ENCODE results near the gene HSD17B3.

HSD17B3 gene

DNA sequence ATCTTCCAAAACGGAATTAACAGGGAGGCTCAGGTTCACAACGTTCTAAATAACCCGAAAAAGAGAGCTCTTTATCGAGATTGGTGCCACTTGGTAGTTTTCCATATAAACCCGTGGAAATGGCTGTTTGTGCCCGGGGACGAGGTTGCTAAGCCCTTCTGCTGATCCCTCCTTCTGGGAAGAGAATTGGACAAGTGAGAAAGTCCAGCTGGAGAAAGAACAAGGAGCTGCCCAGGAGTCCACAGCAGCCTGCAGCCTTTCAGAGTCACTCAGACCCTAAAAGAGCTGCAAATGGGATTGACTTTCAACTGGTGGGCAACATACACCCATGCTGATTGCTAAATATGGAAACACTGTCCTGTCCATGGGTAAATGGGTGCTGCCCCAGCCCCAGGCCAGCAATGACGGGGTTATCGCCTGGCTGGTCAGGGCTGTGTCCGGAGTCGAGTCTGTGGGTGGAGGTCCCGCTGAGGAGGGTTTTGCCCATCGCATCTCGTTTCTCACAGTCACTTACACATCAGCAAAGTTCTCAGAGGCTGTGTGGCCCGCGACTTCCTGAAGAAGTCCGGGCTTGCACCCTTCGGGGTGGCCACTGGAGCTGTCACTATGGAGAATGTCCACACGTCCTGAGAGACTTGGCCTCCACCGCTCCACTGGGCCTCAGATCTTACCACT lies 40.7 kb upstream of the HSD17B3 start:
- TF ChIP-seq CTCF (IDR thresholded peaks at IDR 0.05; ENCODE audit: insufficient read depth, missing control alignments): no peak
- DNase-seq (ENCODE audit: insufficient read length, low spot score) (no peak), FAIRE-seq (no peak)

DNA sequence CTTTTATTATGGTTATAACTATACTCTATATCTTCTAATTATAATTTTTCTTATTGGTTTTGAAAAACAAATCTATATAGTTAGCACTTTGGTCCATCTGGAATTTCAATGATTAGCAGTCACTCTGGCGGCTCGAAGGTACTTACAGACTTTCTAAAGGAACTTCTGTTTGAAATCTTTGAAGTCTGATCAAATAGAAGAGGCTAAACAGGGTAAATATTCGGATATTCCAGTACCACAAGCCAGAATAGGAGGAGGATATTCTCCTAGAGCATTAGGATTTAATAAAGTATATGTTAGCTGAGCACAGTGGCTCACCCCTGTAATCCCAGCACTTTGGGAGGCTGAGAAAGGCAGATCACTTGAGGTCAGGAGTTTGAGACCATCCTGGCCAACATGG lies 38.7 kb upstream of the HSD17B3 start:
- no peak for DNase-seq (ENCODE audit: insufficient read length, low spot score)
- FAIRE-seq: no peak
- TF ChIP-seq CTCF (IDR thresholded peaks at IDR 0.05; ENCODE audit: insufficient read depth, missing control alignments): no peak

GRCh38 chr9:96338299-96338698 lies 36.3 kb upstream of the HSD17B3 start:
- DNase-seq (ENCODE audit: insufficient read length, low spot score) (no peak), FAIRE-seq (no peak)
- TF ChIP-seq CTCF (IDR thresholded peaks at IDR 0.05; ENCODE audit: insufficient read depth, missing control alignments): no peak

DNA sequence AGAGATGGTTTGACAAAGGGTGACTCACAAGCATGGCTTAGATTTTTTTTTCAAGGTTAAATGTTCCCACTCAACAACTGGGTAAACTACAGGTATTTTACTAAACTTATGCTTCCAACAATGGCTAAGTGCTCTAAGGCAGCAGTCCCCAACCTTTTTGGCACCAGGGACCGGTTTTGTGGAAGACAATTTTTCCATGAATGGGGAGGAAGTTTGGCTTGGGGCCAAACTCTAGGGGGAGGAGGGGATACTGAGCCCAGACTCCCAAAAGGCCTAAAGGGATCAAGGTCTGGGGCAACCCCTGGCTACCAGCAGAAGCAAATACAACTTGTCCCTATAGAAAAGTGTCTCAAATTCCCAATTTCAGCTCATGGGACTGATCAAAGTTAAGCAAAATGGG lies 32.0 kb upstream of the HSD17B3 start:
- FAIRE-seq (no peak), DNase-seq (ENCODE audit: insufficient read length, low spot score) (no peak)
- no peak for TF ChIP-seq CTCF (IDR thresholded peaks at IDR 0.05; ENCODE audit: insufficient read depth, missing control alignments)

GRCh38 chr9:96331236-96331947 lies 29.4 kb upstream of the HSD17B3 start:
- FAIRE-seq: no peak
- no peak for TF ChIP-seq CTCF (IDR thresholded peaks at IDR 0.05; ENCODE audit: insufficient read depth, missing control alignments)
- no peak for DNase-seq (ENCODE audit: insufficient read length, low spot score)

DNA sequence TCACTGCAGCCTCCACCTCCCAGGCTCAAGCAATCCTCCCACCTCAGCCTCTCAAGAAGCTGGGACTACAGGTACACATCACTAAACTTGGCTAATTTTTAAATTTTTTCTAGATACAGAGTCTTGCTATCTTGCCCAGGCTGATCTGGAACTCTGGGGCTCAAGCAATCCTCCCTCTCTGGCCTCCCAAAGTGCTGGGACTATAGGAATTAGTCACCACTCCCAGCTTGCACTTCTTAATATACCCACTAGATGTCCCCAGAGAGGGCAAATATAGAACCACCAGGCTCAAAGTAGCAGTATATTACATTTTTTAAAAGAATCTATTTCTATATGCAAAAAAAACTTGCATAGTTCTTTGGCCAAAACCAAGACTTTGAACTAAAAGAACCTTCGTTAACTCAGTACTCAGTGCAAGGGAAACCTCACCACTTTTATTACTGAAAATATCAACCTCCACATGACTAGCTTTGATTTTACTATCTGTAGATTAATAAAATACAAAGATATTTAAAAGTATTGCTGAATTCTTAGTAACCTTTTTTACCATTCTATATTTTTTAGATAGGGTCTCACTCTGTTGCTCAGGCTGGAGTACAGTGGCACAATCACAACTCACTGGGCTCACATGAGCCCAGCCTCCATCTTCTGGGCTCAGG lies 25.8 kb upstream of the HSD17B3 start:
- FAIRE-seq (no peak), DNase-seq (ENCODE audit: insufficient read length, low spot score) (peak; percentile 41)

More for the DNA sequence above, 25.8 kb upstream of the HSD17B3 start:
- peak; percentile 70 for TF ChIP-seq CTCF (IDR thresholded peaks at IDR 0.05; ENCODE audit: insufficient read depth, missing control alignments)
